HCT116 (cell line): ENCODE measurements around the gene GLP2R. TPM values are rescaled to one million over a fixed set of nuclear protein-coding genes. Genes with fewer than 3 reads are reported as not detected.

Experiments used
- ATAC-seq: fragments of 200-7000 bp; cut with Tn5 transposase; 2 replicates; pipeline ENCODE4 v1.9.1; 2020; ENCODE audit warnings: mild to moderate bottlenecking, moderate library complexity
- BruUV-seq: library from RNA; stranded (reverse); fragments of 400-500 nt; replicated peaks from 2 replicates; lab custom pipeline; 2021; lab: Mats Ljungman, UMichigan
- CTCF ChIA-PET: fragments of 300-600 bp; sonication (Branson Sonifier 250); formaldehyde crosslinking; loops from one replicate; lab custom pipeline; 2021; ENCODE audit warnings: antibody characterized with exemption; lab: Charles Lee
- POLR2A ChIA-PET: fragments of 300-600, 350-600 bp; sonication (Branson Sonifier 250); formaldehyde crosslinking; loops from one replicate; lab custom pipeline; 2021; ENCODE audit warnings: antibody characterized with exemption; lab: Charles Lee
- RAD21 ChIA-PET, 2 experiments: fragments of 300-600 bp; sonication (Branson Sonifier 250); formaldehyde crosslinking; loops; one replicate each; lab custom pipeline; 2023; ENCODE audit warnings: low total read pairs in 2 of 2; ENCODE audit not compliant: uncharacterized antibody in 2 of 2, unreplicated experiment in 2 of 2, low non-redundant PET in 1 of 2; lab: Charles Lee
- DNase-seq: peaks from one replicate; pipeline ENCODE4 v3.0.0-alpha.2; 2010; ENCODE audit warnings: low read depth, low spot score
- H2AFZ ChIP-seq: fragments of 200-600 bp; shearing (Covaris generic), sonication (generic); 2 replicates; pipeline ENCODE4 v1.6.1; 2017; ENCODE audit warnings: low read depth, mixed run types, mixed read lengths, antibody characterized with exemption, low read length; ENCODE audit not compliant: poor library complexity, severe bottlenecking
- H3K27ac ChIP-seq: 2 replicates; pipeline ENCODE4 v1.5.1; 2012; ENCODE audit warnings: low read depth, low read length
- H3K27me3 ChIP-seq: fragments of 200-600 bp; sonication (generic); 2 replicates; pipeline ENCODE4 v1.6.1; 2016; ENCODE audit warnings: mixed run types, low read length, mixed read lengths; ENCODE audit not compliant: insufficient read depth
- H3K36me3 ChIP-seq, 2 experiments: fragments of 200-500 bp in 1 of 2; fragments of 200-600 bp in 1 of 2; sonication (Bioruptor generic) in 1 of 2; sonication (generic) in 1 of 2; 2 replicates each; pipeline versions ENCODE4 v1.5.1 to v1.6.1; 2014 to 2016; ENCODE audit warnings: low read length in 2 of 2, inconsistent platforms in 1 of 2, mixed read lengths in 1 of 2, mixed run types in 1 of 2; ENCODE audit not compliant: insufficient read depth in 2 of 2, control insufficient read depth in 1 of 2
- H3K4me1 ChIP-seq, 2 experiments: fragments of 200-600 bp in 1 of 2; sonication (generic) in 1 of 2; 2 replicates each; pipeline versions ENCODE4 v1.5.1 to v1.6.1; 2012 to 2017; ENCODE audit warnings: low read length in 2 of 2, inconsistent platforms in 1 of 2, mild to moderate bottlenecking in 1 of 2, mixed read lengths in 1 of 2, mixed run types in 1 of 2, moderate library complexity in 1 of 2; ENCODE audit not compliant: insufficient read depth in 2 of 2, control insufficient read depth in 1 of 2
- H3K4me2 ChIP-seq: fragments of 200-600 bp; sonication (generic); 2 replicates; pipeline ENCODE4 v1.6.1; 2017; ENCODE audit warnings: mixed run types, low read length, mixed read lengths
- H3K4me3 ChIP-seq, 2 experiments: fragments of 200-600 bp in 1 of 2; sonication (generic) in 1 of 2; replicated peaks in 1 of 2; 2 replicates each; pipeline ENCODE4 v1.5.1; 2011 to 2016; ENCODE audit warnings: low read length in 2 of 2, control low read depth in 1 of 2, low read depth in 1 of 2, mild to moderate bottlenecking in 1 of 2, mixed read lengths in 1 of 2, mixed run types in 1 of 2
- H3K79me2 ChIP-seq: fragments of 200-600 bp; sonication (generic); 2 replicates; pipeline ENCODE4 v1.6.1; 2017; ENCODE audit warnings: mild to moderate bottlenecking, mixed run types, low read length, moderate library complexity, mixed read lengths; ENCODE audit not compliant: insufficient read depth
- H3K9ac ChIP-seq: fragments of 200-600 bp; sonication (generic); 2 replicates; pipeline ENCODE4 v1.6.1; 2016; ENCODE audit warnings: low read length, mixed read lengths
- H3K9me2 ChIP-seq: fragments of 200-600 bp; sonication (generic), shearing (Covaris generic); 2 replicates; pipeline ENCODE4 v1.6.1; 2017; ENCODE audit warnings: mixed run types, mild to moderate bottlenecking, moderate library complexity; ENCODE audit not compliant: insufficient read depth
- H3K9me3 ChIP-seq, 2 experiments: fragments of 200-500 bp in 1 of 2; fragments of 200-600 bp in 1 of 2; sonication (Bioruptor generic) in 1 of 2; sonication (generic) in 1 of 2; 2 replicates each; pipeline ENCODE4 v1.6.1; 2014 to 2017; ENCODE audit warnings: low read length in 2 of 2, mixed read lengths in 2 of 2, inconsistent platforms in 1 of 2, low read depth in 1 of 2, mild to moderate bottlenecking in 1 of 2, mixed run types in 1 of 2, moderate library complexity in 1 of 2; ENCODE audit not compliant: control insufficient read depth in 1 of 2, insufficient read depth in 1 of 2
- H4K20me1 ChIP-seq: fragments of 200-600 bp; sonication (generic), shearing (Covaris generic); 2 replicates; pipeline ENCODE4 v1.6.1; 2017; ENCODE audit warnings: mixed run types, mild to moderate bottlenecking, moderate library complexity; ENCODE audit not compliant: insufficient read depth
- ATF3 ChIP-seq: IDR thresholded peaks from 2 replicates; pipeline ENCODE4 v1.6.1; 2012
- CBX3 ChIP-seq: IDR thresholded peaks from 2 replicates; pipeline ENCODE4 v1.6.1; 2012; ENCODE audit warnings: low read depth
- CEBPB ChIP-seq: IDR thresholded peaks from 2 replicates; pipeline ENCODE4 v1.6.1; 2012; ENCODE audit warnings: low read depth
- EGR1 ChIP-seq: IDR thresholded peaks from 2 replicates; pipeline ENCODE4 v1.6.1; 2012; ENCODE audit warnings: low read depth
- EZH2phosphoT487 ChIP-seq: fragments of 200-600 bp; IDR thresholded peaks from 2 replicates; pipeline ENCODE4 v1.6.1; 2018; ENCODE audit warnings: antibody characterized with exemption, borderline replicate concordance
- FOSL1 ChIP-seq: IDR thresholded peaks from 2 replicates; pipeline ENCODE4 v1.6.1; 2012; ENCODE audit warnings: low read depth
- RAD21 ChIP-seq: IDR thresholded peaks from 2 replicates; pipeline ENCODE4 v1.6.1; 2012; ENCODE audit warnings: low read depth, mild to moderate bottlenecking
- SP1 ChIP-seq: IDR thresholded peaks from 2 replicates; pipeline ENCODE4 v1.6.1; 2012; ENCODE audit warnings: low read depth
- SRF ChIP-seq: IDR thresholded peaks from 2 replicates; pipeline ENCODE4 v1.6.1; 2012; ENCODE audit warnings: low read depth
- TCF7L2 ChIP-seq: IDR thresholded peaks from 2 replicates; pipeline ENCODE4 v1.7.0; 2011; ENCODE audit warnings: borderline replicate concordance, inconsistent platforms; ENCODE audit not compliant: insufficient read depth, insufficient read length; ENCODE audit errors: extremely low read depth
- YY1 ChIP-seq: IDR thresholded peaks from 2 replicates; pipeline ENCODE4 v1.6.1; 2011; ENCODE audit warnings: low read length, low read depth, moderate library complexity, mild to moderate bottlenecking; ENCODE audit not compliant: insufficient replicate concordance; ENCODE audit errors: extremely low read depth
- ZFX ChIP-seq: fragments of 450-650 bp; IDR thresholded peaks from 2 replicates; pipeline ENCODE4 v1.6.1; 2017
- ZNF274 ChIP-seq: fragments of 200-500 bp; sonication (Bioruptor generic); IDR thresholded peaks from 2 replicates; pipeline ENCODE4 v1.6.1; 2014; ENCODE audit warnings: mild to moderate bottlenecking, low read depth, low read length, inconsistent platforms
- intact Hi-C: fragments of 100-400 bp; cut with micrococcal nuclease; formaldehyde crosslinking; loops from 2 replicates; pipeline ENCODE4 v1.10.0; 2022
- total RNA-seq: library from RNA; stranded (reverse); gene quantifications from one replicate; pipeline ENCODE4 v1.2.1, GENCODE V29; 2021; ENCODE audit not compliant: unreplicated experiment
- TF ChIP-seq, protein P1 (sequence below), 3 experiments: fragments of 200-600 bp in 1 of 3; sonication (generic) in 1 of 3; IDR thresholded peaks in 2 of 3; conservative IDR thresholded peaks in 1 of 3; 2 replicates each; pipeline ENCODE4 v1.5.1; 2012 to 2017; ENCODE audit warnings: low read depth in 2 of 3, low read length in 2 of 3, antibody characterized with exemption in 1 of 3, borderline replicate concordance in 1 of 3, control low read depth in 1 of 3, mild to moderate bottlenecking in 1 of 3, mixed read lengths in 1 of 3, mixed run types in 1 of 3, moderate library complexity in 1 of 3; ENCODE audit not compliant: insufficient read depth in 1 of 3
- TF ChIP-seq, protein P2 (sequence below): IDR thresholded peaks from 2 replicates; pipeline ENCODE4 v1.6.1; 2012
- TF ChIP-seq, protein P3 (sequence below): IDR thresholded peaks from 2 replicates; pipeline ENCODE4 v1.6.1; 2012; ENCODE audit warnings: low read depth

GLP2R gene
- total RNA-seq, 1 experiment from 2014 or later: not detected

DNA sequence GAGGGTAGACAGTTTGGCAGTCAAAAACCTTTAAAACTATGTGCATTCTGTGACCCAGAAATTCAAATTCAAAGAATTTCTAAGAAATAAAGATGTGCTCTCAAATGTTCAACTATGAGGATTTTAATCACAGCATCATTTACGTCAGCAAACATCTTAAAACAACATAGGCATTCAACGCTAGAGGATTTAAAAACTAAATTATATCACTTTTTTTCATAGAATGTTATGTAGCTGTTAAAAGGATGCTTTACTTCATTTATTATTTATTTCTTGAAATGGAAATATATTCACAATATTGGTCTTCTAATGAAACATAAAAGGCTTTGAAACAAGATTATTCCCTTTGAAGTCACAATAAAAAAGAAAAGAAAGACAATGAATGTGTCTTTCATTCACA lies 3.6 kb downstream of the GLP2R start (continued):
- TF ChIP-seq, protein P1, sequence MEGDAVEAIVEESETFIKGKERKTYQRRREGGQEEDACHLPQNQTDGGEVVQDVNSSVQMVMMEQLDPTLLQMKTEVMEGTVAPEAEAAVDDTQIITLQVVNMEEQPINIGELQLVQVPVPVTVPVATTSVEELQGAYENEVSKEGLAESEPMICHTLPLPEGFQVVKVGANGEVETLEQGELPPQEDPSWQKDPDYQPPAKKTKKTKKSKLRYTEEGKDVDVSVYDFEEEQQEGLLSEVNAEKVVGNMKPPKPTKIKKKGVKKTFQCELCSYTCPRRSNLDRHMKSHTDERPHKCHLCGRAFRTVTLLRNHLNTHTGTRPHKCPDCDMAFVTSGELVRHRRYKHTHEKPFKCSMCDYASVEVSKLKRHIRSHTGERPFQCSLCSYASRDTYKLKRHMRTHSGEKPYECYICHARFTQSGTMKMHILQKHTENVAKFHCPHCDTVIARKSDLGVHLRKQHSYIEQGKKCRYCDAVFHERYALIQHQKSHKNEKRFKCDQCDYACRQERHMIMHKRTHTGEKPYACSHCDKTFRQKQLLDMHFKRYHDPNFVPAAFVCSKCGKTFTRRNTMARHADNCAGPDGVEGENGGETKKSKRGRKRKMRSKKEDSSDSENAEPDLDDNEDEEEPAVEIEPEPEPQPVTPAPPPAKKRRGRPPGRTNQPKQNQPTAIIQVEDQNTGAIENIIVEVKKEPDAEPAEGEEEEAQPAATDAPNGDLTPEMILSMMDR (IDR thresholded peaks at IDR 0.05 in 2 of 3, conservative IDR thresholded peaks at IDR 0.05 in 1 of 3; ENCODE audit: borderline replicate concordance in 1 of 3, insufficient read depth in 1 of 3, low read depth in 2 of 3, low read length in 2 of 3): no peak
- no peak for TF ChIP-seq YY1
- TF ChIP-seq CEBPB: no peak
- no peak for TF ChIP-seq ZFX

GRCh38 chr17:9830711-9831110 lies 5.0 kb downstream of the GLP2R start:
- Histone ChIP-seq H3K36me3 (no peaks in the 10 kb centered on the region), H3K9me3 (no peaks in the 10 kb centered on the region), H3K27ac (no peak overlapping the region), H3K27me3 (no peaks in the 10 kb centered on the region), H2AFZ (no peak overlapping the region), H3K4me3 (no peak overlapping the region), H4K20me1 (no peaks in the 10 kb centered on the region), H3K4me1 (peaks cover 0 to 4% of the 10 kb centered on the region in 2 experiments; a peak in 3 of 4 replicates), H3K9me2 (no peaks in the 10 kb centered on the region), H3K4me2 (no peak overlapping the region), H3K79me2 (no peaks in the 10 kb centered on the region), H3K9ac (no peak overlapping the region)
- CTCF ChIA-PET: no interaction called here
- BruUV-seq: no TSS peak
- intact Hi-C loops: no loop called here
- POLR2A ChIA-PET: no interaction called here
- DNase-seq (no peak), ATAC-seq (no peak)
- TF ChIP-seq ZNF274 (no peak), CEBPB (no peak), CBX3 (no peak), SRF (no peak), EGR1 (no peak), ZFX (no peak), SP1 (no peak), YY1 (no peak), ATF3 (no peak), FOSL1 (no peak), RAD21 (no peak), EZH2phosphoT487 (no peak), TCF7L2 (no peak)
- TF ChIP-seq, protein P2, sequence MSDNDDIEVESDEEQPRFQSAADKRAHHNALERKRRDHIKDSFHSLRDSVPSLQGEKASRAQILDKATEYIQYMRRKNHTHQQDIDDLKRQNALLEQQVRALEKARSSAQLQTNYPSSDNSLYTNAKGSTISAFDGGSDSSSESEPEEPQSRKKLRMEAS: no peak
- TF ChIP-seq, protein P3, sequence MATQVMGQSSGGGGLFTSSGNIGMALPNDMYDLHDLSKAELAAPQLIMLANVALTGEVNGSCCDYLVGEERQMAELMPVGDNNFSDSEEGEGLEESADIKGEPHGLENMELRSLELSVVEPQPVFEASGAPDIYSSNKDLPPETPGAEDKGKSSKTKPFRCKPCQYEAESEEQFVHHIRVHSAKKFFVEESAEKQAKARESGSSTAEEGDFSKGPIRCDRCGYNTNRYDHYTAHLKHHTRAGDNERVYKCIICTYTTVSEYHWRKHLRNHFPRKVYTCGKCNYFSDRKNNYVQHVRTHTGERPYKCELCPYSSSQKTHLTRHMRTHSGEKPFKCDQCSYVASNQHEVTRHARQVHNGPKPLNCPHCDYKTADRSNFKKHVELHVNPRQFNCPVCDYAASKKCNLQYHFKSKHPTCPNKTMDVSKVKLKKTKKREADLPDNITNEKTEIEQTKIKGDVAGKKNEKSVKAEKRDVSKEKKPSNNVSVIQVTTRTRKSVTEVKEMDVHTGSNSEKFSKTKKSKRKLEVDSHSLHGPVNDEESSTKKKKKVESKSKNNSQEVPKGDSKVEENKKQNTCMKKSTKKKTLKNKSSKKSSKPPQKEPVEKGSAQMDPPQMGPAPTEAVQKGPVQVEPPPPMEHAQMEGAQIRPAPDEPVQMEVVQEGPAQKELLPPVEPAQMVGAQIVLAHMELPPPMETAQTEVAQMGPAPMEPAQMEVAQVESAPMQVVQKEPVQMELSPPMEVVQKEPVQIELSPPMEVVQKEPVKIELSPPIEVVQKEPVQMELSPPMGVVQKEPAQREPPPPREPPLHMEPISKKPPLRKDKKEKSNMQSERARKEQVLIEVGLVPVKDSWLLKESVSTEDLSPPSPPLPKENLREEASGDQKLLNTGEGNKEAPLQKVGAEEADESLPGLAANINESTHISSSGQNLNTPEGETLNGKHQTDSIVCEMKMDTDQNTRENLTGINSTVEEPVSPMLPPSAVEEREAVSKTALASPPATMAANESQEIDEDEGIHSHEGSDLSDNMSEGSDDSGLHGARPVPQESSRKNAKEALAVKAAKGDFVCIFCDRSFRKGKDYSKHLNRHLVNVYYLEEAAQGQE: no peak
- RAD21 ChIA-PET: no interaction called here
